HEK293 (cell line): ENCODE measurements around the gene TAF8.

Source experiments
- ZBTB17 ChIP-seq: fragments of 450-650 bp; formaldehyde crosslinking; IDR thresholded peaks from 2 replicates; pipeline ENCODE4 v1.5.1; 2016; ENCODE audit warnings: missing biosample characterization, missing genetic modification characterization
- ZNF555 ChIP-seq: fragments of 450-650 bp; formaldehyde crosslinking; conservative IDR thresholded peaks from 2 replicates; pipeline ENCODE4 v1.5.1; 2017; ENCODE audit warnings: missing biosample characterization, mild to moderate bottlenecking, missing genetic modification characterization, inconsistent platforms
- ZNF626 ChIP-seq: fragments of 450-650 bp; sonication (Bioruptor Pico); formaldehyde crosslinking; IDR thresholded peaks from 2 replicates; pipeline ENCODE4 v1.5.1; 2018; ENCODE audit warnings: missing biosample characterization, missing genetic modification characterization, inconsistent platforms
- TF ChIP-seq, protein P1 (sequence below): fragments of 450-650 bp; formaldehyde crosslinking; IDR thresholded peaks from 2 replicates; pipeline ENCODE4 v1.5.1; 2016; ENCODE audit warnings: missing biosample characterization, missing genetic modification characterization

DNA sequence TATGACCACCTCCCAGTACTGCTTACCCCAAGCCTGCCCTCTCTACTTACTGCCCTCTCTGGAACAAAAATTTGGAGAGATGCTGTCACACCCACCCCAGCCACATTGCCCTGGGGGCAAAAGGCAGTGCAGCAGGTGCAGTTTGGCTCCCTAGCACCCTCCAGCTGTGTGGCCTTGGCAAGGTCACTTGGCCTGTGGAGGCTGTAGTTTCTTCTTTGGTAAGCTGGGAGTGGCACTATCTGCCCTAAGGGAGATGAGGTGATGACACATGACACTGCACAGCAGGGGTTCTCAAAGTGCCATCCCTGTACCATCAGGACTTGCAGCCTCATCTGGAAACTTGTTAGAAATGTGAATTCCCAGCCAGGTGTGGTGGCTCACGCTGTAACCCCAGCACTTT, 44.8 kb downstream of the TAF8 start:
- TF ChIP-seq ZNF555 (tag by site-specific recombination) (no peak), ZBTB17 (no peak), ZNF626 (tag by site-specific recombination) (no peak)
- TF ChIP-seq, protein P1, sequence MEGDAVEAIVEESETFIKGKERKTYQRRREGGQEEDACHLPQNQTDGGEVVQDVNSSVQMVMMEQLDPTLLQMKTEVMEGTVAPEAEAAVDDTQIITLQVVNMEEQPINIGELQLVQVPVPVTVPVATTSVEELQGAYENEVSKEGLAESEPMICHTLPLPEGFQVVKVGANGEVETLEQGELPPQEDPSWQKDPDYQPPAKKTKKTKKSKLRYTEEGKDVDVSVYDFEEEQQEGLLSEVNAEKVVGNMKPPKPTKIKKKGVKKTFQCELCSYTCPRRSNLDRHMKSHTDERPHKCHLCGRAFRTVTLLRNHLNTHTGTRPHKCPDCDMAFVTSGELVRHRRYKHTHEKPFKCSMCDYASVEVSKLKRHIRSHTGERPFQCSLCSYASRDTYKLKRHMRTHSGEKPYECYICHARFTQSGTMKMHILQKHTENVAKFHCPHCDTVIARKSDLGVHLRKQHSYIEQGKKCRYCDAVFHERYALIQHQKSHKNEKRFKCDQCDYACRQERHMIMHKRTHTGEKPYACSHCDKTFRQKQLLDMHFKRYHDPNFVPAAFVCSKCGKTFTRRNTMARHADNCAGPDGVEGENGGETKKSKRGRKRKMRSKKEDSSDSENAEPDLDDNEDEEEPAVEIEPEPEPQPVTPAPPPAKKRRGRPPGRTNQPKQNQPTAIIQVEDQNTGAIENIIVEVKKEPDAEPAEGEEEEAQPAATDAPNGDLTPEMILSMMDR (tag by site-specific recombination): no peak
